H9 (cell line): Measurements from ENCODE around the gene NRCAM. TPM values are rescaled to one million over a fixed set of nuclear protein-coding genes. Genes with fewer than 3 reads are reported as not detected.

Experiments used
- DNase-seq: peaks from one replicate; pipeline ENCODE4 v3.0.0-alpha.2; 2017
- H2AFZ ChIP-seq: one replicate; pipeline ENCODE4 v1.6.1; 2013; ENCODE audit warnings: mild to moderate bottlenecking, low read length, control low read depth, moderate library complexity
- H2AK5ac ChIP-seq: 2 replicates; pipeline ENCODE4 v1.6.1; 2013; ENCODE audit warnings: low read length, control low read depth, mixed read lengths; ENCODE audit not compliant: insufficient read length
- H2BK120ac ChIP-seq: one replicate; pipeline ENCODE4 v1.6.1; 2013; ENCODE audit warnings: low read depth, mild to moderate bottlenecking, low read length, control low read depth, inconsistent platforms; ENCODE audit not compliant: poor library complexity, severe bottlenecking
- H2BK12ac ChIP-seq: 2 replicates; pipeline ENCODE4 v1.6.1; 2013; ENCODE audit warnings: low read length, control low read depth, mixed read lengths, low read depth; ENCODE audit not compliant: insufficient read length
- H2BK15ac ChIP-seq: 2 replicates; pipeline ENCODE4 v1.6.1; 2013; ENCODE audit warnings: low read depth, low read length, control low read depth
- H2BK20ac ChIP-seq: one replicate; pipeline ENCODE4 v1.6.1; 2013; ENCODE audit warnings: low read depth, mild to moderate bottlenecking, low read length, control low read depth, inconsistent platforms; ENCODE audit not compliant: poor library complexity, severe bottlenecking
- H2BK5ac ChIP-seq: 2 replicates; pipeline ENCODE4 v1.6.1; 2013; ENCODE audit warnings: low read length, control low read depth, mixed read lengths; ENCODE audit not compliant: insufficient read length
- H3K14ac ChIP-seq: 2 replicates; pipeline ENCODE4 v1.6.1; 2013; ENCODE audit warnings: low read length, control low read depth; ENCODE audit not compliant: insufficient read depth
- H3K18ac ChIP-seq: 2 replicates; pipeline ENCODE4 v1.6.1; 2013; ENCODE audit warnings: low read depth, mild to moderate bottlenecking, mixed read lengths, low read length, control low read depth; ENCODE audit not compliant: insufficient read length
- H3K23ac ChIP-seq: 2 replicates; pipeline ENCODE4 v1.6.1; 2013; ENCODE audit warnings: low read length, control low read depth, mixed read lengths, low read depth; ENCODE audit not compliant: insufficient read length
- H3K23me2 ChIP-seq: 2 replicates; pipeline ENCODE4 v1.6.1; 2013; ENCODE audit warnings: low read depth, mild to moderate bottlenecking, mixed read lengths, low read length, control low read depth; ENCODE audit not compliant: insufficient read length, poor library complexity, severe bottlenecking
- H3K27ac ChIP-seq: 2 replicates; pipeline ENCODE4 v1.5.1; 2013; ENCODE audit warnings: low read length, control low read depth, mixed read lengths, low read depth; ENCODE audit not compliant: insufficient read length
- H3K27me3 ChIP-seq: 2 replicates; pipeline ENCODE4 v1.6.1; 2013; ENCODE audit warnings: low read length, control low read depth, inconsistent platforms; ENCODE audit not compliant: insufficient read depth
- H3K4ac ChIP-seq: 2 replicates; pipeline ENCODE4 v1.6.1; 2013; ENCODE audit warnings: low read depth, mild to moderate bottlenecking, control low read depth, inconsistent platforms, low read length, moderate library complexity
- H3K4me1 ChIP-seq: 2 replicates; pipeline ENCODE4 v1.6.1; 2013; ENCODE audit warnings: low read length, control low read depth, inconsistent platforms; ENCODE audit not compliant: insufficient read depth
- H3K4me2 ChIP-seq: 2 replicates; pipeline ENCODE4 v1.6.1; 2013; ENCODE audit warnings: low read length, control low read depth, mixed read lengths; ENCODE audit not compliant: insufficient read length, insufficient read depth
- H3K56ac ChIP-seq: 2 replicates; pipeline ENCODE4 v1.6.1; 2013; ENCODE audit warnings: low read depth, mild to moderate bottlenecking, mixed read lengths, low read length, control low read depth; ENCODE audit not compliant: insufficient read length
- H3K79me1 ChIP-seq: 2 replicates; pipeline ENCODE4 v1.6.1; 2013; ENCODE audit warnings: low read depth, mild to moderate bottlenecking, moderate library complexity, low read length, control low read depth, inconsistent platforms; ENCODE audit not compliant: insufficient read depth, poor library complexity, severe bottlenecking
- H3K79me2 ChIP-seq: 2 replicates; pipeline ENCODE4 v1.6.1; 2013; ENCODE audit warnings: low read length, control low read depth, inconsistent platforms; ENCODE audit not compliant: insufficient read depth
- H3K9ac ChIP-seq: 2 replicates; pipeline ENCODE4 v1.6.1; 2013; ENCODE audit warnings: low read length, control low read depth, mixed read lengths; ENCODE audit not compliant: insufficient read length; ENCODE audit errors: extremely low read depth
- H3K9me3 ChIP-seq: one replicate; pipeline ENCODE4 v1.6.1; 2013; ENCODE audit warnings: low read depth, low read length, inconsistent platforms; ENCODE audit not compliant: control insufficient read depth
- H3T11ph ChIP-seq: one replicate; pipeline ENCODE4 v1.6.1; 2013; ENCODE audit warnings: mild to moderate bottlenecking, low read length, control low read depth, inconsistent platforms
- H4K20me1 ChIP-seq: one replicate; pipeline ENCODE4 v1.6.1; 2013; ENCODE audit not compliant: control insufficient read depth, insufficient read length, insufficient read depth
- H4K5ac ChIP-seq: 2 replicates; pipeline ENCODE4 v1.6.1; 2013; ENCODE audit warnings: low read depth, mild to moderate bottlenecking, mixed read lengths, low read length, control low read depth; ENCODE audit not compliant: insufficient read length
- H4K8ac ChIP-seq: replicated peaks from 2 replicates; pipeline ENCODE4 v1.6.1; 2013; ENCODE audit warnings: low read length, control low read depth, mixed read lengths, low read depth; ENCODE audit not compliant: insufficient read length
- H4K91ac ChIP-seq: 2 replicates; pipeline ENCODE4 v1.6.1; 2013; ENCODE audit warnings: low read depth, mild to moderate bottlenecking, moderate library complexity, mixed read lengths, low read length, control low read depth; ENCODE audit not compliant: insufficient read length
- H3K27ac Mint-ChIP-seq, 3 experiments: 2 replicates in 2 of 3; 3 replicates in 1 of 3; pipeline ENCODE4 v1.8.0; 2020 to 2021; ENCODE audit warnings: mixed read lengths in 3 of 3, mild to moderate bottlenecking in 1 of 3, moderate library complexity in 1 of 3
- H3K27me3 Mint-ChIP-seq: 2 replicates; pipeline ENCODE4 v1.8.0; 2021; ENCODE audit warnings: low read depth, mild to moderate bottlenecking, moderate library complexity, mixed read lengths
- H3K36me3 Mint-ChIP-seq, 3 experiments: 2 replicates in 2 of 3; 3 replicates in 1 of 3; pipeline ENCODE4 v1.8.0; 2020 to 2021; ENCODE audit warnings: low read depth in 3 of 3, mixed read lengths in 3 of 3; ENCODE audit not compliant: insufficient read depth in 1 of 3
- H3K4me1 Mint-ChIP-seq, 2 experiments: 2 replicates each; pipeline ENCODE4 v1.8.0; 2020; ENCODE audit warnings: mixed read lengths in 2 of 2
- H3K4me3 Mint-ChIP-seq, 2 experiments: 2 replicates in 1 of 2; 3 replicates in 1 of 2; pipeline ENCODE4 v1.8.0; 2020 to 2021; ENCODE audit warnings: mild to moderate bottlenecking in 2 of 2, mixed read lengths in 2 of 2, moderate library complexity in 1 of 2
- H3K9me3 Mint-ChIP-seq, 2 experiments: 2 replicates in 1 of 2; 3 replicates in 1 of 2; pipeline ENCODE4 v1.8.0; 2020; ENCODE audit warnings: mild to moderate bottlenecking in 2 of 2, mixed read lengths in 2 of 2, moderate library complexity in 1 of 2
- WGBS: extraction: QIAGEN DNeasy Blood & Tissue Kit; methylation state at CpG from one replicate; pipeline ENCODE4 v1.1.7; 2013; ENCODE audit warnings: missing lambda C conversion rate, low lambda C conversion rate, mixed read lengths; ENCODE audit not compliant: insufficient read length; ENCODE audit errors: extremely low coverage; 5-methylcytosine and 5-hydroxymethylcytosine counted together
- total RNA-seq: library from RNA; stranded (reverse); gene quantifications from 2 replicates; pipeline ENCODE4 v1.2.1, GENCODE V29; 2021
- TF ChIP-seq, protein P1 (sequence below): fragments of 200-600 bp; sonication (generic); conservative IDR thresholded peaks from 3 replicates; pipeline ENCODE4 v1.8.0; 2021; ENCODE audit warnings: antibody characterized with exemption, mild to moderate bottlenecking

NRCAM gene
- total RNA-seq, 1 experiment from 2014 or later: 2.3 TPM

GRCh38 chr7:108099713-108100112, 356.5 kb downstream of the NRCAM start:
- Mint-ChIP-seq H3K27me3 (no peaks in the 10 kb centered on the region; the same call in 1 of the 2 replicates), H3K4me1 (peaks cover 3 to 10% of the 10 kb centered on the region in 2 experiments), H3K9me3 (no peaks in the 10 kb centered on the region), H3K36me3 (no peaks in the 10 kb centered on the region), H3K4me3 (no peak overlapping the region), H3K27ac (no peak overlapping the region; a peak in 1 of 7 replicates)
- H3K9me3 ChIP-seq: no peaks in the 10 kb centered on the region
- DNase-seq: no peak
- H3K4me1 ChIP-seq: no peaks in the 10 kb centered on the region
- H2AK5ac ChIP-seq: no peak overlapping the region
- no peak overlapping the region for H2AFZ ChIP-seq
- H3K27ac ChIP-seq: no peak overlapping the region
- no peak overlapping the region for H3K56ac ChIP-seq
- no peak overlapping the region for H3K4ac ChIP-seq
- no peak overlapping the region for H3K23ac ChIP-seq
- no peak overlapping the region for H2BK12ac ChIP-seq
- no peaks in the 10 kb centered on the region for H4K20me1 ChIP-seq
- H4K5ac ChIP-seq: no peak overlapping the region
- H3K9ac ChIP-seq: no peak overlapping the region
- no peak overlapping the region for H2BK5ac ChIP-seq
- no peaks in the 10 kb centered on the region for H3K79me1 ChIP-seq
- no peak overlapping the region for H2BK15ac ChIP-seq
- no peaks in the 10 kb centered on the region for H3K27me3 ChIP-seq
- no peak overlapping the region for H3K14ac ChIP-seq
- H3K23me2 ChIP-seq: no peaks in the 10 kb centered on the region
- H3K18ac ChIP-seq: no peak overlapping the region
- H3K79me2 ChIP-seq: no peaks in the 10 kb centered on the region
- TF ChIP-seq, protein P1, sequence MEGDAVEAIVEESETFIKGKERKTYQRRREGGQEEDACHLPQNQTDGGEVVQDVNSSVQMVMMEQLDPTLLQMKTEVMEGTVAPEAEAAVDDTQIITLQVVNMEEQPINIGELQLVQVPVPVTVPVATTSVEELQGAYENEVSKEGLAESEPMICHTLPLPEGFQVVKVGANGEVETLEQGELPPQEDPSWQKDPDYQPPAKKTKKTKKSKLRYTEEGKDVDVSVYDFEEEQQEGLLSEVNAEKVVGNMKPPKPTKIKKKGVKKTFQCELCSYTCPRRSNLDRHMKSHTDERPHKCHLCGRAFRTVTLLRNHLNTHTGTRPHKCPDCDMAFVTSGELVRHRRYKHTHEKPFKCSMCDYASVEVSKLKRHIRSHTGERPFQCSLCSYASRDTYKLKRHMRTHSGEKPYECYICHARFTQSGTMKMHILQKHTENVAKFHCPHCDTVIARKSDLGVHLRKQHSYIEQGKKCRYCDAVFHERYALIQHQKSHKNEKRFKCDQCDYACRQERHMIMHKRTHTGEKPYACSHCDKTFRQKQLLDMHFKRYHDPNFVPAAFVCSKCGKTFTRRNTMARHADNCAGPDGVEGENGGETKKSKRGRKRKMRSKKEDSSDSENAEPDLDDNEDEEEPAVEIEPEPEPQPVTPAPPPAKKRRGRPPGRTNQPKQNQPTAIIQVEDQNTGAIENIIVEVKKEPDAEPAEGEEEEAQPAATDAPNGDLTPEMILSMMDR: no peak
- H3K4me2 ChIP-seq: no peak overlapping the region
- no peak overlapping the region for H2BK20ac ChIP-seq
- no peak overlapping the region for H4K91ac ChIP-seq
- no peak overlapping the region for H3T11ph ChIP-seq
- WGBS: no CpG with 5 or more reads among the region's 1 CpG
- H4K8ac ChIP-seq: no peak overlapping the region
- no peak overlapping the region for H2BK120ac ChIP-seq
